GM18951 (cell line): ENCODE data around the gene GCC2.
"Not testable (repeated sequence)": the region's sequence is repeated elsewhere in the genome, so short reads cannot be mapped to it uniquely, and the experiment has no call there.

Experiments
- POLR2A ChIP-seq: IDR thresholded peaks from 4 replicates; pipeline ENCODE4 v1.6.1; 2011; ENCODE audit warnings: mild to moderate bottlenecking; ENCODE audit not compliant: insufficient read length, insufficient read depth; ENCODE audit errors: extremely low read depth
- in situ Hi-C: fragments of 300-500 bp; cut with MboI; formaldehyde crosslinking; loops from one replicate; pipeline ENCODE4 v1.12.0; 2022; ENCODE audit warnings: low sequenced_read_pairs, mixed read lengths, inconsistent platforms; ENCODE audit not compliant: unreplicated experiment

Gene GCC2

GRCh38 chr2:108554528-108554927 lies 105.5 kb downstream of the GCC2 start:
- no peak for TF ChIP-seq POLR2A
- in situ Hi-C loops, result no loop called here

- in situ Hi-C loops, result no loop called here
- TF ChIP-seq POLR2A, result no peak
Observed at GRCh38 chr2:108555572-108555971, 106.6 kb downstream of the GCC2 start.

- in situ Hi-C loops, result not testable (repeated sequence)
Observed at GRCh38 chr2:108556581-108556980, 107.6 kb downstream of the GCC2 start.
